GM13977 (cell line): ENCODE results near the gene IGF1R.

ENCODE experiments used
- DNase-seq: peaks from one replicate; pipeline ENCODE4 v3.0.0; 2012; ENCODE audit warnings: low spot score
- in situ Hi-C: fragments of 300-500 bp; cut with MboI; formaldehyde crosslinking; loops from one replicate; pipeline ENCODE4 v1.12.0; 2022; ENCODE audit warnings: low sequenced_read_pairs, low pct_unique_long_range_greater_than_20kb, mixed read lengths, inconsistent platforms; ENCODE audit not compliant: unreplicated experiment
- TF ChIP-seq, protein P1 (sequence below): IDR thresholded peaks from 2 replicates; pipeline ENCODE4 v1.5.1; 2012; ENCODE audit warnings: mild to moderate bottlenecking, control low read depth; ENCODE audit not compliant: insufficient read depth; ENCODE audit errors: extremely low read depth, missing control alignments

The IGF1R gene

GRCh38 chr15:98772895-98773294 is 124.6 kb downstream of the IGF1R start:
- TF ChIP-seq, protein P1, sequence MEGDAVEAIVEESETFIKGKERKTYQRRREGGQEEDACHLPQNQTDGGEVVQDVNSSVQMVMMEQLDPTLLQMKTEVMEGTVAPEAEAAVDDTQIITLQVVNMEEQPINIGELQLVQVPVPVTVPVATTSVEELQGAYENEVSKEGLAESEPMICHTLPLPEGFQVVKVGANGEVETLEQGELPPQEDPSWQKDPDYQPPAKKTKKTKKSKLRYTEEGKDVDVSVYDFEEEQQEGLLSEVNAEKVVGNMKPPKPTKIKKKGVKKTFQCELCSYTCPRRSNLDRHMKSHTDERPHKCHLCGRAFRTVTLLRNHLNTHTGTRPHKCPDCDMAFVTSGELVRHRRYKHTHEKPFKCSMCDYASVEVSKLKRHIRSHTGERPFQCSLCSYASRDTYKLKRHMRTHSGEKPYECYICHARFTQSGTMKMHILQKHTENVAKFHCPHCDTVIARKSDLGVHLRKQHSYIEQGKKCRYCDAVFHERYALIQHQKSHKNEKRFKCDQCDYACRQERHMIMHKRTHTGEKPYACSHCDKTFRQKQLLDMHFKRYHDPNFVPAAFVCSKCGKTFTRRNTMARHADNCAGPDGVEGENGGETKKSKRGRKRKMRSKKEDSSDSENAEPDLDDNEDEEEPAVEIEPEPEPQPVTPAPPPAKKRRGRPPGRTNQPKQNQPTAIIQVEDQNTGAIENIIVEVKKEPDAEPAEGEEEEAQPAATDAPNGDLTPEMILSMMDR: no peak
- DNase-seq: no peak
- in situ Hi-C loops: no loop called here

GRCh38 chr15:98773616-98774015 is 125.3 kb downstream of the IGF1R start:
- TF ChIP-seq, protein P1: no peak
- in situ Hi-C loops: no loop called here
- no peak for DNase-seq

DNA sequence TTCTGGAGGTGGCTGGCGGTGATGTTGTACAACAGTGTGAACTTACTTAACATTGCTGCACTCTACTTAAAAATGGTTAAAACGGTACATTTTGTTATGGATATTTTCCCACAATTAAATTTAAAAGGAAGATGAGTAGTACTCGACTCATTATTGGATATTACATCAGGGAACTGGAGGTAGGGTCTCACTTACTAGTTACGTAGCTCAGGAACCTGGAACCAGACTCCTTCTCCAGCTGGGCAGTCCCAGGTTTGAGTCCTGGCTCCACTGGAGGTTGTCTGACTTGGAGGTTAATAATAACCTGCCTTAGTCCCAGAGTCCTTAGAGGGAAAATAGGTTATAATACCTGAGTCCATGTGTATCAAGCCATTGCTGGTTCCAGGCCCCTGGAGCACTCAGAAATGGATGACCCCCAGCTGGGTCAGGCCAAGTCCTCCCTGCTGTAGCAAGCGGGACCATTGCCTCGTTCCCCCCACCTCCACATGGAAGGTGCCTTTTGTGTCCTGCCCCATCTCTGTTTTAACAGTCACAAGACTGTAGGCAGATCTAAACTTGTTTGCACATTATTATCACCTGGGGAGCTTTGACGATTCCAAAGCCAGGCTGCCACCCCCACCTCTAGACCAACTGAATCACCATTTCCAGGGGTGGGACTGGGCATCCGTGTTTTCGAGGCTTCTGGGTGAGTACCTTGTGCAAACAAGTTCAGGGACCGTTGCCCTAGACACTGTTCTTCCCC is 126.6 kb downstream of the IGF1R start:
- TF ChIP-seq, protein P1: no peak
- in situ Hi-C loops: no loop called here
- no peak for DNase-seq

DNA sequence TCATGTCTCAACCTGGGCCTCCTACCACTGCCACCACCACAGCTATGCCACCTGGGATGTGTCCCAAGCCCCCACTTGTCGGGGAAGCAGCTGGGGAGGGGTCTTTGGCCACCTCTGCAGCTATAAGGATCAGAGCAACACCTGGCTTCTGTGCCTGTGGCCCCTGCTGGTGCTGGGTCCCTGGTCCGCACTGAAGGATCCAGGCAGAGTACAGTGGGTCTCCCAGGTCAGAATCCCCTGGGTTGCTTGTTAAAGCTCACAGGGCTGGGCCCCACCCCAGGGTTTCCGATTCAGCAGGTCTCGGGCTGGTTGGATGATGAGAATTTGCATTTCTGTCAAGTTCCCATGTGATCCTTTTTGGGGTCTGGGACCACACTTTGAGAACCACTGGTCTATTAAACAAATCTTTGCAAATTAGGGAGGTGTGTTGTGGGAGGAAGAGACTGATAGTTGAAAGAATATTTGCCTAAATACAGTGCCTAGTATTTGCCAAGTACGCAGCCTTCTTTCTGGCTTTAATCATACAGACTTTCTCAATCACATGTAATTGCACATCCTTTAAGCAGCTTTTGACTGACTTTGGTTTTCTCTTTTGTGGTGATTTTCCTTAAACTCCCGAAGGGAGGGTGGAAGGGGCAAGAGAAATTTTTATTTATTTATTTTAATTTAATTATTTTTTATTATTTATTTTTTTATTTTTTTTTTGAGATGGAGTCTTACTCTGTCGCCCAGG is 127.3 kb downstream of the IGF1R start:
- no peak for DNase-seq
- in situ Hi-C loops: no loop called here
- TF ChIP-seq, protein P1: no peak

DNA sequence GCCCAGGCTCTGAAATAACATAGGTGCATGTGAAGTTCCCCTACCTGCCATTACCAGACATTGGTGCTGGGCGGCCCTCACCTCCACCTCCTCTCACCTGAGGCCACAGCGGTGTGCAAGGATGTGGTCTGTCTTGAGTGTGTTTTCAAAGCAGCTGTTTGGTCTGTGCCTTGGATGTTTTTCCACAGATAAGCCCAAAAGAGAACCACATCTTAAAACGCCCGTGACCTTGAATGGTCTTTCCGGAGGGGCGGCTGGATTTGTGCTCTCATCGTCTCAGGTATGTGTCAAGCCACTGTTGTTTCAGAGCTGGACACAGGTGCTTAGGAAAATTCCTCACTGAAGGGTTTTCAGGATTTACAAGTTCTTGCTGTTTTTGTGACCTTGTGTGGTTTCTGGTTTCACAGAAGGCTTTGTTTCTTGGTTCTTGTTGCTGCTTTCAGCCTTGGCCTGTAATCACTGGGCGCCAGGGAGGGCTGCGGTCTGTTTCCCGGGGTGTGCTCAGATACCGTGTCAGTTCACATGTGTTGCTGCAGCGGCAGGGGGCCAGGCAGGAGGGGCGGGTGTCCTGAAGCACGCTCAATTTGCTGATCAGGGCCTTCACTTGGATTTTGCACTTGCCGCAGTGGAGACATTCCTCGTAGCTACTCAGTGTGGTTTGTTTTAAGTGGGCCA is 128.4 kb downstream of the IGF1R start:
- DNase-seq: peak; percentile 29
- in situ Hi-C loops: no loop called here
- TF ChIP-seq, protein P1: no peak

GRCh38 chr15:98777426-98777825 is 129.1 kb downstream of the IGF1R start:
- TF ChIP-seq, protein P1: no peak
- no peak for DNase-seq
- in situ Hi-C loops: no loop called here
